ENCODE results near the gene GJB5.

Gene GJB5

DNA sequence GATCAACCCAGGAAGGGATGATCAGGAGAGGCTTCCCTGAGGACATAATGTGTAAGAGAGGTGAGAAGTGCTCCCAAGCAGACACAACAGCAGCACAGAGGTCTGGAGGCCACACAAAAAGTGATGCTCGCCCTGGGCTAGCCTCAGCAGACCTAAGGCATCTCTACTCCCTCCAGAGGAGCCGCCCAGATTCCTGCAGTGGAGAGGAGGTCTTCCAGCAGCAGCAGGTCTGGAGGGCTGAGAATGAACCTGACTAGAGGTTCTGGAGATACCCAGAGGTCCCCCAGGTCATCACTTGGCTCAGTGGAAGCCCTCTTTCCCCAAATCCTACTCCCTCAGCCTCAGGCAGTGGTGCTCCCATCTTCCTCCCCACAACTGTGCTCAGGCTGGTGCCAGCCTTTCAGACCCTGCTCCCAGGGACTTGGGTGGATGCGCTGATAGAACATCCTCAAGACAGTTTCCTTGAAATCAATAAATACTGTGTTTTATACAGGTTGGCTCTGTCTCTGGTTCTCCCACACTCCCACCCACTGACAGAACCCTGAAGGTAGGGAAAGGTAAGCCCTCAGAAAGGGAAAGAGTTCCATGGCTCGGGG, 31.1 kb downstream of the GJB5 start:
- no peak overlapping the region for H2AFZ ChIP-seq (ENCODE audit: low read depth, low read length, severe bottlenecking)
- no peak overlapping the region for H3K4me3 ChIP-seq (ENCODE audit: insufficient read depth, low read length, poor library complexity, severe bottlenecking)
- no peaks in the 10 kb centered on the region for H3K9me3 ChIP-seq (ENCODE audit: insufficient read depth, low read length)
- H3K36me3 ChIP-seq (ENCODE audit: low read length) = no peaks in the 10 kb centered on the region
- H3K27ac ChIP-seq (ENCODE audit: low read depth, low read length) = no peak overlapping the region
- TF ChIP-seq EZH2phosphoT487 (conservative IDR thresholded peaks at IDR 0.05; ENCODE audit: low read length) = no peak
- TF ChIP-seq CTCF (IDR thresholded peaks at IDR 0.05; ENCODE audit: insufficient read depth, low read length, poor library complexity, severe bottlenecking) = no peak
- H3K9ac ChIP-seq (ENCODE audit: low read length) = no peak overlapping the region
- H3K4me2 ChIP-seq (ENCODE audit: low read depth, low read length, poor library complexity, severe bottlenecking) = no peak overlapping the region
- H3K9me2 ChIP-seq (replicated peaks; ENCODE audit: insufficient read depth, low read length) = no peaks in the 10 kb centered on the region
- H3K79me2 ChIP-seq (ENCODE audit: insufficient read depth, low read length) = no peaks in the 10 kb centered on the region
- H3F3A ChIP-seq (ENCODE audit: insufficient read depth) = no peaks in the 10 kb centered on the region
- H4K20me1 ChIP-seq (ENCODE audit: low read depth, low read length) = no peaks in the 10 kb centered on the region
- H3K27me3 ChIP-seq (ENCODE audit: low read length) = no peaks in the 10 kb centered on the region

- Histone ChIP-seq H4K20me1 (ENCODE audit: low read depth, low read length) (no peaks in the 10 kb centered on the region), H3K4me3 (ENCODE audit: insufficient read depth, low read length, poor library complexity, severe bottlenecking) (no peak overlapping the region), H3K79me2 (ENCODE audit: insufficient read depth, low read length) (no peaks in the 10 kb centered on the region), H3K9ac (ENCODE audit: low read length) (no peak overlapping the region), H3K27ac (ENCODE audit: low read depth, low read length) (no peak overlapping the region), H2AFZ (ENCODE audit: low read depth, low read length, severe bottlenecking) (no peak overlapping the region), H3K36me3 (ENCODE audit: low read length) (no peaks in the 10 kb centered on the region), H3F3A (ENCODE audit: insufficient read depth) (no peaks in the 10 kb centered on the region), H3K27me3 (ENCODE audit: low read length) (no peaks in the 10 kb centered on the region), H3K9me3 (ENCODE audit: insufficient read depth, low read length) (no peaks in the 10 kb centered on the region), H3K9me2 (replicated peaks; ENCODE audit: insufficient read depth, low read length) (no peaks in the 10 kb centered on the region), H3K4me2 (ENCODE audit: low read depth, low read length, poor library complexity, severe bottlenecking) (no peak overlapping the region)
- TF ChIP-seq CTCF (IDR thresholded peaks at IDR 0.05; ENCODE audit: insufficient read depth, low read length, poor library complexity, severe bottlenecking) (peak; percentile 64), EZH2phosphoT487 (conservative IDR thresholded peaks at IDR 0.05; ENCODE audit: low read length) (no peak)
Observed at GRCh38 chr1:34786521-34787325, 31.9 kb downstream of the GJB5 start.

DNA sequence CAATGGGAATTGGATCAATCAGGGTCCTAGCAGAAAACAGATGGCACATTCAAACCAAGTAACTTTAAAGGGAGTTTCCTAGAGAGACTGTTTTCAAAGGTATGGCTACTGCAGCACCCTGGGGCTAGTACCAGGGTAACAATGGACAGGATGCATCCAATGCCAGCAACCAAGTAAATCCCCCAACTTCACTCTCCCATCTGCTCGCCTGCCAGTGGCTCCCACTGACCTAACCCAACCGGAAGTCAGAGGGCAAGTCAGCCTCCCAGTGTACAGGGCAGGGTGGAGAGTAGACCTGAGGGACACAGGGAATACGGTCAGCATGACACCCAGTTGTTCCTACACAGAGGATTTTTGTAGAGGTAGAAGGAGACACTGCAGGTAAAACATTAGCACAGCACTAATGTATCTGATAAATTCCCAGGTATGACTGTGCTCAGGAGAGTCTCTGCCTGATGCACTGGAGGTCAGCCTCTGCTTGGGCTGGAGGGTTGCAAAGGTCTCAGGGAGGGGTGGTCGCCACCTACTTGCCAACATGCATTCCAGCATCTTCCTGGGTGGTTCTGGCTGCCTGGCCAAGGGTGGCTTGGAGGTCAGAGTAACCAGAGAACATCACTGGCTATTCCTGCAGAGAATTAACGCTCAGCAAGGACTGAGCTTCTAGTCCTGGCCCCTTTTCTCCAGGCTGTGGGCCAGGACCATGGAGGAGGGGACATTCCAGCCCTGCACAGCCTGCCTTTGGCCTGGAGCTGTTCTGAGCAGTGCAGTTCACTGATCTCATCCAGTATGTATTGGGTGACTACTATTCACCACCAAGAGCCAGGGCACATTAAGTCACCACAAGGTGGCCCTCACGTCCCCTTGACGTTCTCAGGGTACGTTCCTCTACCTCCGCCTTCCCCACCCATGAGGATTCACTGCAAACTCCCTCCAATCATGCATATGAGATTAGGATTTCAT, 32.9 kb downstream of the GJB5 start:
- TF ChIP-seq EZH2phosphoT487 (conservative IDR thresholded peaks at IDR 0.05; ENCODE audit: low read length) = no peak
- peak; percentile 17 for TF ChIP-seq CTCF (IDR thresholded peaks at IDR 0.05; ENCODE audit: insufficient read depth, low read length, poor library complexity, severe bottlenecking)
- Histone ChIP-seq H3K9me2 (replicated peaks; ENCODE audit: insufficient read depth, low read length) (no peaks in the 10 kb centered on the region), H4K20me1 (ENCODE audit: low read depth, low read length) (no peaks in the 10 kb centered on the region), H3K79me2 (ENCODE audit: insufficient read depth, low read length) (no peaks in the 10 kb centered on the region), H3K9me3 (ENCODE audit: insufficient read depth, low read length) (no peaks in the 10 kb centered on the region), H3F3A (ENCODE audit: insufficient read depth) (no peaks in the 10 kb centered on the region), H3K9ac (ENCODE audit: low read length) (no peak overlapping the region), H3K4me3 (ENCODE audit: insufficient read depth, low read length, poor library complexity, severe bottlenecking) (no peak overlapping the region), H3K27me3 (ENCODE audit: low read length) (no peaks in the 10 kb centered on the region), H3K36me3 (ENCODE audit: low read length) (no peaks in the 10 kb centered on the region), H3K27ac (ENCODE audit: low read depth, low read length) (no peak overlapping the region), H3K4me2 (ENCODE audit: low read depth, low read length, poor library complexity, severe bottlenecking) (no peak overlapping the region), H2AFZ (ENCODE audit: low read depth, low read length, severe bottlenecking) (no peak overlapping the region)
